Right cardiac atrium (tissue), 5 donors: ENCODE measurements around the gene THSD4. TPM values are rescaled to one million over a fixed set of nuclear protein-coding genes. Genes with fewer than 3 reads are reported as not detected.
A peak's percentile ranks its signal among the peaks of the same experiment; 100 is the strongest.
"Not testable (repeated sequence)": the region's sequence is repeated elsewhere in the genome, so short reads cannot be mapped to it uniquely, and the experiment has no call there.

Experiments
- ATAC-seq, 2 donors: fragments of 200-7000 bp; cut with Tn5 transposase; one replicate each; pipeline versions ENCODE4 v1.8.0 to v1.9.1; 2020; ENCODE audit warnings: moderate library complexity in 2 of 2, mild to moderate bottlenecking in 1 of 2
- DNase-seq, 3 donors: peaks; one replicate each; pipeline ENCODE4 v3.0.0-alpha.2; 2020
- H3K27ac ChIP-seq: one replicate; pipeline ENCODE4 v1.5.1; 2013; ENCODE audit warnings: mild to moderate bottlenecking, low read length, control low read depth, moderate library complexity
- H3K27me3 ChIP-seq: one replicate; pipeline ENCODE4 v1.6.1; 2013; ENCODE audit not compliant: control insufficient read depth, insufficient read depth
- H3K4me1 ChIP-seq: one replicate; pipeline ENCODE4 v1.6.1; 2013; ENCODE audit warnings: low read length; ENCODE audit not compliant: control insufficient read depth, insufficient read depth
- H3K4me3 ChIP-seq: one replicate; pipeline ENCODE4 v1.5.1; 2013; ENCODE audit warnings: low read length, control low read depth
- H3K9me3 ChIP-seq: one replicate; pipeline ENCODE4 v1.6.1; 2013; ENCODE audit warnings: low read length; ENCODE audit not compliant: control insufficient read depth
- WGBS: extraction: QIAGEN DNeasy Blood & Tissue Kit; methylation state at CpG from one replicate; pipeline ENCODE4 v1.1.7; 2013; 5-methylcytosine and 5-hydroxymethylcytosine counted together
- intact Hi-C, 4 donors: fragments of 100-400 bp; cut with DNase I; formaldehyde crosslinking; loops; one replicate each; pipeline versions ENCODE4 v1.11.0 to v1.14.0; 2022 to 2023
- polyA plus RNA-seq: library from polyadenylated mRNA; stranded (reverse); fragments of 200-250 nt; gene quantifications from one replicate; pipeline ENCODE4 v1.2.3, GENCODE V29; 2013
- total RNA-seq, 4 donors: library from RNA; stranded (reverse); fragmentation: NEBNext Ultra II Directional; extraction: Animal tissue kit (Norgen Biotek cat#: 25700); gene quantifications; one replicate each; pipeline ENCODE4 v1.2.1, GENCODE V29; 2021
- donor health status: healthy with polysubstance abuse.
- donor health status: DM: no; HTN: yes; CAD: no.
- donor health status: DM: no; HTN: no; CAD: no.
- donor health status: DM: no; HTN: yes; CAD: no; lungs with severe emphysema.
- donor health status: DM: yes; HTN: yes; CAD: no.

Gene THSD4
- total and polyA plus RNA-seq, 5 donors = 40.5 to 93.8 (median 67.3) TPM

GRCh38 chr15:71386005-71386404, 270.7 kb downstream of the THSD4 start:
- ATAC-seq = no peak

GRCh38 chr15:71386448-71387236, 271.4 kb downstream of the THSD4 start:
- intact Hi-C loops = loop anchor here in 2 of 4 donors (5.0 kb wide), 2 partner anchors 51 to 56 kb away; no protein-coding TSS in a partner anchor
- ATAC-seq (no peak), DNase-seq (no peak)
- 38% methylated on average over 10 of the region's 10 CpGs for WGBS
- Histone ChIP-seq H3K4me3 (no peak overlapping the region), H3K4me1 (no peaks in the 10 kb centered on the region), H3K27me3 (no peaks in the 10 kb centered on the region), H3K9me3 (no peaks in the 10 kb centered on the region), H3K27ac (no peak overlapping the region)

More at GRCh38 chr15:71386005-71386404, 270.7 kb downstream of the THSD4 start:
- no peaks in the 10 kb centered on the region for H3K27me3 ChIP-seq
- H3K27ac ChIP-seq = no peak overlapping the region
- no peak for DNase-seq
- H3K4me1 ChIP-seq = no peaks in the 10 kb centered on the region
- intact Hi-C loops = loop anchor here in 2 of 4 donors (5.0 kb wide), 2 partner anchors 51 to 56 kb away; no protein-coding TSS in a partner anchor
- 81% methylated on average over 2 of the region's 2 CpGs for WGBS
- no peaks in the 10 kb centered on the region for H3K9me3 ChIP-seq
- H3K4me3 ChIP-seq = no peak overlapping the region

GRCh38 chr15:71387810-71388209, 272.5 kb downstream of the THSD4 start:
- intact Hi-C loops = loop anchor here in 2 of 4 donors (5.0 kb wide), 2 partner anchors 49 to 54 kb away; no protein-coding TSS in a partner anchor
- H3K4me3 ChIP-seq = no peak overlapping the region
- H3K9me3 ChIP-seq = no peaks in the 10 kb centered on the region
- H3K4me1 ChIP-seq = no peaks in the 10 kb centered on the region
- no peaks in the 10 kb centered on the region for H3K27me3 ChIP-seq
- WGBS = 77% methylated on average over 1 of the region's 1 CpG
- H3K27ac ChIP-seq = no peak overlapping the region
- no peak for ATAC-seq
- no peak for DNase-seq

GRCh38 chr15:71390096-71390495, 274.8 kb downstream of the THSD4 start:
- no peak overlapping the region for H3K4me3 ChIP-seq
- no peaks in the 10 kb centered on the region for H3K27me3 ChIP-seq
- DNase-seq (no peak), ATAC-seq (no peak)
- H3K4me1 ChIP-seq = no peaks in the 10 kb centered on the region
- H3K9me3 ChIP-seq = no peaks in the 10 kb centered on the region
- intact Hi-C loops = no loop called here
- whole genome bisulfite sequencing = 54% methylated on average over 2 of the region's 2 CpGs
- H3K27ac ChIP-seq = no peak overlapping the region

- Histone ChIP-seq H3K4me1 (no peaks in the 10 kb centered on the region), H3K27me3 (no peaks in the 10 kb centered on the region), H3K9me3 (no peaks in the 10 kb centered on the region), H3K27ac (no peak overlapping the region), H3K4me3 (no peak overlapping the region)
- ATAC-seq (no peak), DNase-seq (no peak)
- intact Hi-C loops = no loop called here
- WGBS = 60% methylated on average over 6 of the region's 6 CpGs
These were observed 276.3 kb downstream of the THSD4 start for GRCh38 chr15:71391421-71392088.

GRCh38 chr15:71392861-71393283, 277.6 kb downstream of the THSD4 start:
- 76% methylated on average over 11 of the region's 11 CpGs for WGBS
- intact Hi-C loops = no loop called here
- ATAC-seq = no peak

GRCh38 chr15:71393383-71393782, 278.1 kb downstream of the THSD4 start:
- intact Hi-C loops = no loop called here
- Histone ChIP-seq H3K27ac (no peak overlapping the region), H3K9me3 (no peaks in the 10 kb centered on the region), H3K27me3 (no peaks in the 10 kb centered on the region), H3K4me1 (no peaks in the 10 kb centered on the region), H3K4me3 (no peak overlapping the region)
- DNase-seq (no peak), ATAC-seq (no peak)
- 87% methylated on average over 3 of the region's 3 CpGs for WGBS

More at GRCh38 chr15:71392861-71393283, 277.6 kb downstream of the THSD4 start:
- H3K27me3 ChIP-seq = no peaks in the 10 kb centered on the region
- no peak overlapping the region for H3K4me3 ChIP-seq
- no peaks in the 10 kb centered on the region for H3K4me1 ChIP-seq
- DNase-seq = no peak
- no peak overlapping the region for H3K27ac ChIP-seq
- H3K9me3 ChIP-seq = no peaks in the 10 kb centered on the region

- H3K27me3 ChIP-seq = no peaks in the 10 kb centered on the region
- intact Hi-C loops = no loop called here
- ATAC-seq = no peak
- H3K9me3 ChIP-seq = no peaks in the 10 kb centered on the region
- DNase-seq = no peak
- no peaks in the 10 kb centered on the region for H3K4me1 ChIP-seq
- no peak overlapping the region for H3K27ac ChIP-seq
- no peak overlapping the region for H3K4me3 ChIP-seq
- 51% methylated on average over 8 of the region's 8 CpGs for WGBS
These were observed 281.4 kb downstream of the THSD4 start for GRCh38 chr15:71396536-71397125.

GRCh38 chr15:71397377-71397776, 282.1 kb downstream of the THSD4 start:
- no peaks in the 10 kb centered on the region for H3K4me1 ChIP-seq
- no peak overlapping the region for H3K27ac ChIP-seq
- intact Hi-C loops = no loop called here
- H3K4me3 ChIP-seq = no peak overlapping the region
- H3K9me3 ChIP-seq = no peaks in the 10 kb centered on the region
- no peaks in the 10 kb centered on the region for H3K27me3 ChIP-seq
- ATAC-seq (peak in 1 of 2 donors; percentile 28), DNase-seq (peak in 2 of 3 donors; percentile 31 to 53)
- WGBS = 83% methylated on average over 2 of the region's 2 CpGs

- ATAC-seq = no peak
- no peak overlapping the region for H3K27ac ChIP-seq
These were observed 285.0 kb downstream of the THSD4 start for GRCh38 chr15:71400294-71400693.

GRCh38 chr15:71401728-71402127, 286.5 kb downstream of the THSD4 start:
- intact Hi-C loops, H3K4me3 ChIP-seq, ATAC-seq, DNase-seq, H3K4me1 ChIP-seq, H3K27me3 ChIP-seq, H3K27ac ChIP-seq, H3K9me3 ChIP-seq: not testable (repeated sequence)
- WGBS = 92% methylated on average over 3 of the region's 3 CpGs

More at GRCh38 chr15:71400294-71400693, 285.0 kb downstream of the THSD4 start:
- DNase-seq = no peak
- H3K27me3 ChIP-seq = no peaks in the 10 kb centered on the region
- H3K9me3 ChIP-seq = no peaks in the 10 kb centered on the region
- 32% methylated on average over 3 of the region's 3 CpGs for WGBS
- intact Hi-C loops = no loop called here
- no peaks in the 10 kb centered on the region for H3K4me1 ChIP-seq
- H3K4me3 ChIP-seq = no peak overlapping the region
